HEK293T (cell line): ENCODE measurements around the gene ZNF574.

Experiments used
- BHLHE40 ChIP-seq: fragments of 450-650 bp; IDR thresholded peaks from 2 replicates; pipeline ENCODE4 v1.6.1; 2016; ENCODE audit warnings: mild to moderate bottlenecking, moderate library complexity, borderline replicate concordance
- ELF4 ChIP-seq: fragments of 450-650 bp; IDR thresholded peaks from 2 replicates; pipeline ENCODE4 v1.6.1; 2017; ENCODE audit warnings: antibody characterized with exemption
- FOXA1 ChIP-seq: fragments of 450-650 bp; IDR thresholded peaks from 2 replicates; pipeline ENCODE4 v1.6.1; 2016; ENCODE audit warnings: mild to moderate bottlenecking
- FOXK2 ChIP-seq: fragments of 450-650 bp; IDR thresholded peaks from 2 replicates; pipeline ENCODE4 v1.6.1; 2016; ENCODE audit warnings: mild to moderate bottlenecking
- FOXM1 ChIP-seq: fragments of 450-650 bp; IDR thresholded peaks from 2 replicates; pipeline ENCODE4 v1.6.1; 2017; ENCODE audit warnings: mild to moderate bottlenecking, borderline replicate concordance
- L3MBTL2 ChIP-seq: fragments of 450-650 bp; conservative IDR thresholded peaks from 2 replicates; pipeline ENCODE4 v1.6.1; 2016; ENCODE audit warnings: mild to moderate bottlenecking
- NFRKB ChIP-seq: fragments of 450-650 bp; IDR thresholded peaks from 2 replicates; pipeline ENCODE4 v1.6.1; 2016; ENCODE audit warnings: mild to moderate bottlenecking, moderate library complexity
- SP1 ChIP-seq: fragments of 450-650 bp; IDR thresholded peaks from 2 replicates; pipeline ENCODE4 v1.6.1; 2017
- SUZ12 ChIP-seq: fragments of 450-650 bp; IDR thresholded peaks from 2 replicates; pipeline ENCODE4 v1.6.1; 2016; ENCODE audit warnings: mild to moderate bottlenecking
- ZNF384 ChIP-seq: fragments of 450-650 bp; IDR thresholded peaks from 2 replicates; pipeline ENCODE4 v1.6.1; 2016
- TF ChIP-seq, protein P1 (sequence below): fragments of 450-650 bp; IDR thresholded peaks from 2 replicates; pipeline ENCODE4 v1.6.1; 2016

DNA sequence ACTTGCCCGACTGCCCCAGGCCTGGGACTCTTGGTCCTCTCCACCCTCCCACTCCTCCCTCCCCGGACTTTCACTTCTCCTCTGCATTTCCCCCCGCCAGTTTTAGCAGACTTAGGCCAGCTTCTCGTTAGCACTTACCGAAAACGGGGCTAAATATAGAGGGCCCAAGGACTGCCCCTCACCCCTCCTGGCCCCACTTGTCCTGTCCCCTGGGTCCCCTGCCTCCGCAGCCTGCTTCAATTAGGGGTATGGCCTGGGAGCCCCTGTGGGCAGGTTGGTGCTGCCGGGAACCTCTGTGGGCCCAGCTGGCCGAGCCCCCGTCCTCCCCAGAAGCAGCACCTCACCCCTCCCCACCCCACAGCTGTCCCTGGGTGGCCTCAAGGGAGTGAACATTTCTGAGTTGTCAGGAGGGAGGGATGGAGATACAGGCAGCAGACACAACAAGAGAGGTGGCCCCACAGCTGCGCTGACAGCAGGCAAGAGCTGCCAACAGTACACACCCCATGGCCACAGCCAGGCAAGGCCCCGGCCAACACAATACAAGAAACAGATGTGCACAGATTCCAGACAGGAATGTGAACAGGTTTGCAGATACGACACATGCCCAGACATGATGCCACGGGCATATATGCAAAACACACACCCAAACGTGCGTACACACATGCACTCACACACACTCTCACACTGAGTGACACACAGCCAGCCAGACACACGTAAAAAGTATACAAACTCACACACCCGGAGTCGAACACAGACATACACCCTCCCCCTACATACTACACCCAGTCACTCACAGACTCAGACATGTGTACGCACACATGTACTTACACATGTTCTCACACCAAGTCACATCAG lies 53.7 kb downstream of the ZNF574 start:
- TF ChIP-seq SUZ12, result no peak
- no peak for TF ChIP-seq L3MBTL2
- no peak for TF ChIP-seq ZNF384
- no peak for TF ChIP-seq FOXK2
- TF ChIP-seq SP1, result no peak
- TF ChIP-seq BHLHE40, result no peak
- TF ChIP-seq FOXM1, result no peak
- no peak for TF ChIP-seq FOXA1
- no peak for TF ChIP-seq ELF4
- TF ChIP-seq, protein P1, sequence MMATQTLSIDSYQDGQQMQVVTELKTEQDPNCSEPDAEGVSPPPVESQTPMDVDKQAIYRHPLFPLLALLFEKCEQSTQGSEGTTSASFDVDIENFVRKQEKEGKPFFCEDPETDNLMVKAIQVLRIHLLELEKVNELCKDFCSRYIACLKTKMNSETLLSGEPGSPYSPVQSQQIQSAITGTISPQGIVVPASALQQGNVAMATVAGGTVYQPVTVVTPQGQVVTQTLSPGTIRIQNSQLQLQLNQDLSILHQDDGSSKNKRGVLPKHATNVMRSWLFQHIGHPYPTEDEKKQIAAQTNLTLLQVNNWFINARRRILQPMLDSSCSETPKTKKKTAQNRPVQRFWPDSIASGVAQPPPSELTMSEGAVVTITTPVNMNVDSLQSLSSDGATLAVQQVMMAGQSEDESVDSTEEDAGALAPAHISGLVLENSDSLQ, result no peak
- no peak for TF ChIP-seq NFRKB
